Smooth muscle cell (in vitro differentiated cells): ENCODE measurements around the gene SHLD1. TPM values are rescaled to one million over a fixed set of nuclear protein-coding genes. Genes with fewer than 3 reads are reported as not detected.

ENCODE experiments used
- DNase-seq: peaks from one replicate; lab custom pipeline; 2025; ENCODE audit not compliant: unreplicated experiment; lab: John Stamatoyannopoulos, UW
- H2AFZ ChIP-seq: fragments of 200-600 bp; sonication (generic); 2 replicates; pipeline ENCODE4 v1.6.0; 2016; ENCODE audit warnings: antibody characterized with exemption, low read depth, mild to moderate bottlenecking
- H3F3A ChIP-seq: fragments of 200-600 bp; sonication (generic); 2 replicates; pipeline ENCODE4 v1.6.0; 2017; ENCODE audit warnings: antibody characterized with exemption, low read depth
- H3K27ac ChIP-seq: fragments of 200-600 bp; sonication (generic); 2 replicates; pipeline ENCODE4 v1.5.1; 2016; ENCODE audit warnings: low read depth, mild to moderate bottlenecking
- H3K27me3 ChIP-seq: fragments of 200-600 bp; sonication (generic); 2 replicates; pipeline ENCODE4 v1.6.1; 2016; ENCODE audit warnings: low read depth, mild to moderate bottlenecking
- H3K36me3 ChIP-seq: fragments of 200-600 bp; sonication (generic); 2 replicates; pipeline ENCODE4 v1.5.1; 2016; ENCODE audit warnings: low read depth
- H3K4me1 ChIP-seq: fragments of 200-600 bp; sonication (generic); 2 replicates; pipeline ENCODE4 v1.5.1; 2016; ENCODE audit warnings: low read depth
- H3K4me2 ChIP-seq: fragments of 200-600 bp; sonication (generic); 2 replicates; pipeline ENCODE4 v1.6.0; 2016; ENCODE audit warnings: mild to moderate bottlenecking
- H3K4me3 ChIP-seq: fragments of 200-600 bp; sonication (generic); 2 replicates; pipeline ENCODE4 v1.5.1; 2016; ENCODE audit warnings: mild to moderate bottlenecking
- H3K79me2 ChIP-seq: fragments of 200-600 bp; sonication (generic); 2 replicates; pipeline ENCODE4 v1.6.0; 2016; ENCODE audit warnings: low read depth, mild to moderate bottlenecking
- H3K9ac ChIP-seq: fragments of 200-600 bp; sonication (generic); 2 replicates; pipeline ENCODE4 v1.6.0; 2016; ENCODE audit warnings: low read depth
- H3K9me3 ChIP-seq: fragments of 200-600 bp; sonication (generic); replicated peaks from 2 replicates; pipeline ENCODE4 v1.5.1; 2016; ENCODE audit warnings: low read depth
- H4K20me1 ChIP-seq: fragments of 200-600 bp; sonication (generic); 2 replicates; pipeline ENCODE4 v1.6.0; 2016; ENCODE audit warnings: low read depth
- WGBS: methylation state at CpG from one replicate; pipeline ENCODE4 v1.1.7; 2016; ENCODE audit warnings: low lambda C conversion rate; 5-methylcytosine and 5-hydroxymethylcytosine counted together
- polyA plus RNA-seq: library from polyadenylated mRNA; unstranded; fragments of >200 nt; fragmentation: Nextera tagmentation; extraction: Ambion mirVana; gene quantifications from 2 replicates; pipeline ENCODE4 v1.2.1, GENCODE V29; 2016
- total RNA-seq: library from RNA; depleted of rRNA; stranded (reverse); fragments of >200 nt; gene quantifications from 2 replicates; pipeline ENCODE4 v1.2.3, GENCODE V29; 2014
- TF ChIP-seq, protein P1 (sequence below): fragments of 200-600 bp; sonication (generic); IDR thresholded peaks from 2 replicates; pipeline ENCODE4 v1.5.1; 2017; ENCODE audit warnings: borderline replicate concordance, mild to moderate bottlenecking, antibody characterized with exemption; ENCODE audit not compliant: insufficient read depth, poor library complexity, severe bottlenecking

The SHLD1 gene
- total and polyA plus RNA-seq, 2 experiments from 2014 or later = 3.3 to 3.7 TPM

DNA sequence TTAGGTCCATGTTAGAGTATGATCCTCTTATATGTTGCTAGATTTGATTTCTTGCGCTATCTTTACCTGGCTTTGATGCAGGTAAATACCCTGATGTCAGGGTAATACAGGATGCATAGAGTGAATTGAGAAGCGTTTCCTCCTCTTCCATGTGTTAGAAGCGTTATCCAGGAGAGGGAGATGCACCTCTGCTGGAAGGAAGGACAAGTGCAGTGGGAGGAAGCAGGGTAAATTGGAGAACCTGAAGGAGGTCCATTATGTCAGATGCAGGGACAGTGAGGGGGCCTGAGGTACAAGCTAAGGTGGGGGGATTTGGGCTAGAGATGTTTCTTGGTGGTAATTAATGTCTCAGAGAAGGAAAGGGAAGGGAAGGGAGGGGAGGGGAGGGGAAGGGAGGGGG, 7.7 kb downstream of the SHLD1 start:
- H3K27ac ChIP-seq = no peak overlapping the region
- no peak for DNase-seq
- H3K9me3 ChIP-seq = no peaks in the 10 kb centered on the region
- H2AFZ ChIP-seq = no peak overlapping the region
- no peak overlapping the region for H3K4me2 ChIP-seq
- H3K9ac ChIP-seq = no peak overlapping the region
- TF ChIP-seq, protein P1, sequence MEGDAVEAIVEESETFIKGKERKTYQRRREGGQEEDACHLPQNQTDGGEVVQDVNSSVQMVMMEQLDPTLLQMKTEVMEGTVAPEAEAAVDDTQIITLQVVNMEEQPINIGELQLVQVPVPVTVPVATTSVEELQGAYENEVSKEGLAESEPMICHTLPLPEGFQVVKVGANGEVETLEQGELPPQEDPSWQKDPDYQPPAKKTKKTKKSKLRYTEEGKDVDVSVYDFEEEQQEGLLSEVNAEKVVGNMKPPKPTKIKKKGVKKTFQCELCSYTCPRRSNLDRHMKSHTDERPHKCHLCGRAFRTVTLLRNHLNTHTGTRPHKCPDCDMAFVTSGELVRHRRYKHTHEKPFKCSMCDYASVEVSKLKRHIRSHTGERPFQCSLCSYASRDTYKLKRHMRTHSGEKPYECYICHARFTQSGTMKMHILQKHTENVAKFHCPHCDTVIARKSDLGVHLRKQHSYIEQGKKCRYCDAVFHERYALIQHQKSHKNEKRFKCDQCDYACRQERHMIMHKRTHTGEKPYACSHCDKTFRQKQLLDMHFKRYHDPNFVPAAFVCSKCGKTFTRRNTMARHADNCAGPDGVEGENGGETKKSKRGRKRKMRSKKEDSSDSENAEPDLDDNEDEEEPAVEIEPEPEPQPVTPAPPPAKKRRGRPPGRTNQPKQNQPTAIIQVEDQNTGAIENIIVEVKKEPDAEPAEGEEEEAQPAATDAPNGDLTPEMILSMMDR = no peak
- 84% methylated on average over 3 of the region's 3 CpGs for WGBS
- H3F3A ChIP-seq = no peaks in the 10 kb centered on the region
- H4K20me1 ChIP-seq = no peaks in the 10 kb centered on the region
- H3K27me3 ChIP-seq = no peaks in the 10 kb centered on the region
- no peaks in the 10 kb centered on the region for H3K36me3 ChIP-seq
- no peak overlapping the region for H3K4me3 ChIP-seq
- H3K79me2 ChIP-seq = no peaks in the 10 kb centered on the region
- no peaks in the 10 kb centered on the region for H3K4me1 ChIP-seq

DNA sequence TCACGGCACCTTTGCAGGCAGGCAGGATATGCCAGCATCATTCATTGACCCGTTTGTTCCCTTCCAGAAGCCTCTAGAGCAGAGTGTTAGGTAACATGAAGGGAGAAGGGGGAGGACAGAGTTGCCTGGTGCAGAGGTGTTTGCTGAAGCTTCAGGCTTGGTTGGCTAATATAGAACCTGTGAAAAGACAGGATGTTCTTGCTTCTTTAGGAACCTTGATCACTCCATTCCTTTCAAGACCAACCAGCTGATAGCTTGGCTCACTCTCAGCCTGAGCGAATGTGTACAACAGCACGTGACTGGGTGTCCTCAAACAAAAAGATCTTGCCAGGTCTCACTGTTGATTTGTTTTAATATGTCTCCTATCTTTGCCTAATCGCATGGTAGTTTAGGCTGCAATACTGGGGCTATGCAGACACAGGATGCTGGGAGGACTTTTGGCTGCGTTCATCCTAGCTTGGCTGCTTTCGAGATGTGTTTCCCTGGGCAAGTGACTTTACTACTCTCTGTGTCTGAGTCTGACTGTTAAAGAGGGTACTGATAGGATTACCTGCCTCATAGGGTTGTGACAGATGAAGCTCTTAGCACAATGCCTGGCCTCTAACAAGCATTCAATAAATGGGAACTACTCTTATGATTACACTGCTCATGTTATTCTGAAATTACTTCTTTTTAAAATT, 16.0 kb downstream of the SHLD1 start:
- H3K36me3 ChIP-seq = no peaks in the 10 kb centered on the region
- H3K9ac ChIP-seq = no peak overlapping the region
- DNase-seq = no peak
- no peaks in the 10 kb centered on the region for H3K79me2 ChIP-seq
- no peaks in the 10 kb centered on the region for H3F3A ChIP-seq
- no peak overlapping the region for H3K27ac ChIP-seq
- H3K4me1 ChIP-seq = no peaks in the 10 kb centered on the region
- 93% methylated on average over 7 of the region's 7 CpGs for WGBS
- no peaks in the 10 kb centered on the region for H3K9me3 ChIP-seq
- H3K4me2 ChIP-seq = no peak overlapping the region
- H3K4me3 ChIP-seq = no peak overlapping the region
- H3K27me3 ChIP-seq = no peaks in the 10 kb centered on the region
- TF ChIP-seq, protein P1 = no peak
- H4K20me1 ChIP-seq = no peaks in the 10 kb centered on the region
- H2AFZ ChIP-seq = no peak overlapping the region

DNA sequence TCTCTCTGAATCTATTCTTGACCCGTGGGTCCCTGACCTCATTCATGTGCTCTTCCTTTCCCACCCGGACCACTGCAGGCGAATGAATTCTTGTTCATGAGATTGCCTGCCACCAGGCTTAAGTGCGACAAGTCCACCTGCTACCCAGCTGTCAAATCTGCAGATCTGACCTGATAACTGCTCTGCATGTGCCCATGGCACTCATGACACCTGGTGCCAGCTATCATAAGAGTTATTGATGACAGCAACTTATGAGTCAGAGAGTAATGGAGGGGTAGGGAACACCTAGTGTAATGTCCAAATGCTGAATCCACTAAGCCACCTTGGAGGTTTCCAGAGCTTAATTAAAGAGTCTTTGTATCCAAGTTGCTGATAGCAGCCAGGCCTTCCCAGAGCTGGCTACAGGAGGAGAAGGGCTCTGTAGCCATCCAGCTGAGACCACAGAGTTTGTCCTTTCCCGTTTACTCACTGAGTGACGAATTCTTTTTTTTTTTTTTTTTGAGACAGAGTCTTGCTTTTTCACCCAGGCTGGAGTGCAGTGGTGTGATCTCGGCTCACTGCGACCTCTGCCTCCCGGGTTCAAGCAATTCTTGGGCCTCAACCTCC, 17.4 kb downstream of the SHLD1 start:
- 92% methylated on average over 9 of the region's 9 CpGs for WGBS
- TF ChIP-seq, protein P1 = no peak
- no peak for DNase-seq

More for the DNA sequence above, 17.4 kb downstream of the SHLD1 start:
- Histone ChIP-seq H3K4me1 (no peaks in the 10 kb centered on the region), H3K27me3 (no peaks in the 10 kb centered on the region), H3K4me2 (no peak overlapping the region), H3K9me3 (no peaks in the 10 kb centered on the region), H4K20me1 (no peaks in the 10 kb centered on the region), H2AFZ (no peak overlapping the region), H3K36me3 (no peaks in the 10 kb centered on the region), H3K9ac (no peak overlapping the region), H3K4me3 (no peak overlapping the region), H3F3A (no peaks in the 10 kb centered on the region), H3K27ac (no peak overlapping the region), H3K79me2 (no peaks in the 10 kb centered on the region)
